ENCODE measurements around the gene DNAH8. TPM values are rescaled to one million over a fixed set of nuclear protein-coding genes. Genes with fewer than 3 reads are reported as not detected.

DNAH8 gene
- polyA plus RNA-seq, 1 of the 3 experiments (the other 2 are of a cell fraction): not detected

DNA sequence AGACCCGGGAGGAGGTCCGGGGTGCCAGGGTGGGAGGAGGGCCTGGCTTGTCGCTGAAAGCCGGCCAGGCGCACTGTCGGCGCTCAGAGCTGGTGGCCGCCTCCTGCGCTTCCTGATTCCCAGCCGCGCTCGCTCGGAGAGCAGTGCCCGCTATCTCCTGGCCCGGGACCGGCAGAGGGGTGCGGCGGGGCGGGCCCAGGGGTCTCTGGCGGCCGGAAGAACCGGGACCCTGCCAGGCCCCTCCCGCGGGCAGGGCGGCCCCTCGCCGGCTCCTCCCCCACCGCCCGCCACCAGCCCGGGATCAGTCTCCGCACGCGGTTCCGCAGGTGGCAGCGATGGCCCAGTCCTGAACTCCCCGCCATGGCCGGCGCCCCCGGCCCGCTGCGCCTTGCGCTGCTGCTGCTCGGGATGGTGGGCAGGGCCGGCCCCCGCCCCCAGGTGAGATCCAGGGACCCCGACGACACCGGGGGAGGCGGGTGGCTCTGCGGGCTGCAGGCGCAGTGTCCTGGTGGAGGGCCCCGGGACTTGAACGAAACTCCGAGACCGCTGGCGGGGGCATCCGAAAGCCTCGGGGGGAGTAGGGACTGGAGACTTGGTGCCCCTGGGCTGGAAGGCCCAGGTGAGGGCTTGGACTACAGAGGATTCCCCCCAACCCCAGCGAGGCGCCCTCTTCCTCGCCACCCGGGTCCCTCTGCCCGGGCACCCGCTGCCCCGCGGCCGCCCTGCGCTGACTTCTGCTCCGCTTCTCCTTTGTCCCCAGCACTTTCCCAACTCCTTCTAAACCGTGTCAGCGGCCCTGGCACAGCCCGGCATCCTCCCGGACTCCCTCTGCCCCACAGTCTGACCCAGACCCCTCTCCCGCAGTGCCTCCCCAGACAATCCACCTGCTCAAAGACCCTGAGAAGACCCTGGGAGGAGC is 333.6 kb downstream of the DNAH8 start, which contains the start of gene GLP1R (continued):
- TF ChIP-seq, protein P1, sequence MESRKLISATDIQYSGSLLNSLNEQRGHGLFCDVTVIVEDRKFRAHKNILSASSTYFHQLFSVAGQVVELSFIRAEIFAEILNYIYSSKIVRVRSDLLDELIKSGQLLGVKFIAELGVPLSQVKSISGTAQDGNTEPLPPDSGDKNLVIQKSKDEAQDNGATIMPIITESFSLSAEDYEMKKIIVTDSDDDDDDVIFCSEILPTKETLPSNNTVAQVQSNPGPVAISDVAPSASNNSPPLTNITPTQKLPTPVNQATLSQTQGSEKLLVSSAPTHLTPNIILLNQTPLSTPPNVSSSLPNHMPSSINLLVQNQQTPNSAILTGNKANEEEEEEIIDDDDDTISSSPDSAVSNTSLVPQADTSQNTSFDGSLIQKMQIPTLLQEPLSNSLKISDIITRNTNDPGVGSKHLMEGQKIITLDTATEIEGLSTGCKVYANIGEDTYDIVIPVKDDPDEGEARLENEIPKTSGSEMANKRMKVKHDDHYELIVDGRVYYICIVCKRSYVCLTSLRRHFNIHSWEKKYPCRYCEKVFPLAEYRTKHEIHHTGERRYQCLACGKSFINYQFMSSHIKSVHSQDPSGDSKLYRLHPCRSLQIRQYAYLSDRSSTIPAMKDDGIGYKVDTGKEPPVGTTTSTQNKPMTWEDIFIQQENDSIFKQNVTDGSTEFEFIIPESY (IDR thresholded peaks at IDR 0.05; ENCODE audit: borderline replicate concordance, low read depth): no peak
- no peak for TF ChIP-seq SIN3A (IDR thresholded peaks at IDR 0.05; ENCODE audit: borderline replicate concordance, low read depth, low read length)
- TF ChIP-seq NFIC (IDR thresholded peaks at IDR 0.05; ENCODE audit: borderline replicate concordance): no peak

DNA sequence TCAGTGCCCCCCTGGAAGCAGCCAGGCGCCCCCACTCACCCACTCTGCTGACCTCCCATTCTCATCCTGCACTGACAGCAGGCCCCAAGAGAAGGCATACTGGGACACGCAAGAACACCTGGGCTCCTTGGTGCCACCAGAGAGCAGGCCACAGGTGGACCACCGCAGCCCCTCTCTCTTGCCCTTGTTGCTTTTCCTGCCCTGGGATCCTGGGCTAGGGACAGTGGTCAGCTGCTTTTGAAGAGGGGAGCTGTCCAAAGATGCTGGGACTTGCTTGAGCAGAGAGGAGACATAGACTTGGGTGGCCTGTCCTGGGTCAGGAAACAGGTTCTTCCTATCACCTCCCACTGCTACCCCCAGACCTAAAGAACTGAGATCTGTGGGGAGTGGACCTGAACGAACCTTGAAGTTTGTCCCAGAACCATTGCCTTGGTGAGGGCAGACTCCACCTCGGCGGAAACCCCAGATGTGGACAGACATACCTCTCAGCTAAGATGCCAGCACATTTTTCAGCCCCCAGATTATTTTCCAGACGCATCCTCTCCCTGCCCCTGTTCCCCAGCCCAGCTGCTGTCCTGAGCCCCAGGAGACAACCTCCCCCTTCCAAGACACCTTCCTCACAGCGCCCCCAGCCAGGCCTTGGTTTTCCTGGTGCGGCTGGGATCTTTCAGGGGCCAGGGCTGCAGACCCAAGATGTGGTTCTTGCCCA is 334.6 kb downstream of the DNAH8 start:
- CTCF ChIA-PET: interaction anchor here (1.1 to 1.5 kb wide), 5 partner anchors 9 to 117 kb away, joined by 3 to 5 read pairs (median 4); no protein-coding TSS in a partner anchor
- TF ChIP-seq NFIC (IDR thresholded peaks at IDR 0.05; ENCODE audit: borderline replicate concordance) (no peak), TCF12 (IDR thresholded peaks at IDR 0.05) (no peak), SIN3A (IDR thresholded peaks at IDR 0.05; ENCODE audit: borderline replicate concordance, low read depth, low read length) (no peak)
- TF ChIP-seq, protein P1 (IDR thresholded peaks at IDR 0.05; ENCODE audit: borderline replicate concordance, low read depth): no peak
- TF ChIP-seq, protein P2, sequence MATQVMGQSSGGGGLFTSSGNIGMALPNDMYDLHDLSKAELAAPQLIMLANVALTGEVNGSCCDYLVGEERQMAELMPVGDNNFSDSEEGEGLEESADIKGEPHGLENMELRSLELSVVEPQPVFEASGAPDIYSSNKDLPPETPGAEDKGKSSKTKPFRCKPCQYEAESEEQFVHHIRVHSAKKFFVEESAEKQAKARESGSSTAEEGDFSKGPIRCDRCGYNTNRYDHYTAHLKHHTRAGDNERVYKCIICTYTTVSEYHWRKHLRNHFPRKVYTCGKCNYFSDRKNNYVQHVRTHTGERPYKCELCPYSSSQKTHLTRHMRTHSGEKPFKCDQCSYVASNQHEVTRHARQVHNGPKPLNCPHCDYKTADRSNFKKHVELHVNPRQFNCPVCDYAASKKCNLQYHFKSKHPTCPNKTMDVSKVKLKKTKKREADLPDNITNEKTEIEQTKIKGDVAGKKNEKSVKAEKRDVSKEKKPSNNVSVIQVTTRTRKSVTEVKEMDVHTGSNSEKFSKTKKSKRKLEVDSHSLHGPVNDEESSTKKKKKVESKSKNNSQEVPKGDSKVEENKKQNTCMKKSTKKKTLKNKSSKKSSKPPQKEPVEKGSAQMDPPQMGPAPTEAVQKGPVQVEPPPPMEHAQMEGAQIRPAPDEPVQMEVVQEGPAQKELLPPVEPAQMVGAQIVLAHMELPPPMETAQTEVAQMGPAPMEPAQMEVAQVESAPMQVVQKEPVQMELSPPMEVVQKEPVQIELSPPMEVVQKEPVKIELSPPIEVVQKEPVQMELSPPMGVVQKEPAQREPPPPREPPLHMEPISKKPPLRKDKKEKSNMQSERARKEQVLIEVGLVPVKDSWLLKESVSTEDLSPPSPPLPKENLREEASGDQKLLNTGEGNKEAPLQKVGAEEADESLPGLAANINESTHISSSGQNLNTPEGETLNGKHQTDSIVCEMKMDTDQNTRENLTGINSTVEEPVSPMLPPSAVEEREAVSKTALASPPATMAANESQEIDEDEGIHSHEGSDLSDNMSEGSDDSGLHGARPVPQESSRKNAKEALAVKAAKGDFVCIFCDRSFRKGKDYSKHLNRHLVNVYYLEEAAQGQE (IDR thresholded peaks at IDR 0.05; ENCODE audit: low read depth, low read length): no peak

More for the DNA sequence above, 334.6 kb downstream of the DNAH8 start:
- Histone ChIP-seq H4K20me1 (ENCODE audit: insufficient read depth) (no peaks in the 10 kb centered on the region), H3K9ac (no peak overlapping the region), H3F3A (replicated peaks; ENCODE audit: insufficient read depth) (no peaks in the 10 kb centered on the region), H3K4me1 (ENCODE audit: control insufficient read depth in 1 of 2, insufficient read depth in 2 of 2, low read depth in 1 of 2, low read length in 1 of 2) (no peaks in the 10 kb centered on the region; a peak in 1 of 4 replicates), H3K27me3 (ENCODE audit: insufficient read depth) (peaks cover 17% of the 10 kb centered on the region; the same call in 1 of the 2 replicates), H3K79me2 (ENCODE audit: insufficient read depth) (no peaks in the 10 kb centered on the region), H3K36me3 (replicated peaks in 1 of 2; ENCODE audit: control insufficient read depth in 1 of 2, insufficient read depth in 2 of 2, low read length in 1 of 2) (no peaks in the 10 kb centered on the region), H2AFZ (ENCODE audit: low read depth) (no peak overlapping the region), H3K4me2 (no peak overlapping the region), H3K9me2 (no peaks in the 10 kb centered on the region), H3K9me3 (no peaks in the 10 kb centered on the region), H3K27ac (ENCODE audit: low read depth in 2 of 2, low read length in 1 of 2) (no peak overlapping the region), H3K4me3 (ENCODE audit: low read depth in 2 of 2, low read length in 1 of 2) (no peak overlapping the region)
- DNase-seq: no peak
- POLR2A ChIA-PET: no interaction called here
- whole genome bisulfite sequencing (ENCODE audit: low lambda C conversion rate): 72% methylated on average over 6 of the region's 9 CpGs
